GM12865 (cell line): ENCODE results near the gene GABRB1.

Experiments
- DNase-seq: peaks from one replicate; pipeline ENCODE4 v3.0.0; 2010; ENCODE audit warnings: low read depth
- H3K4me3 ChIP-seq: 2 replicates; pipeline ENCODE4 v1.5.1; 2011; ENCODE audit warnings: mild to moderate bottlenecking, low read depth, low read length, control low read depth
- TF ChIP-seq, protein P1 (sequence below): IDR thresholded peaks from 2 replicates; pipeline ENCODE4 v1.5.1; 2011; ENCODE audit warnings: low read length, control low read depth, low read depth, inconsistent platforms; ENCODE audit not compliant: insufficient read depth; ENCODE audit errors: missing control alignments

The GABRB1 gene

GRCh38 chr4:47213106-47213505 is 181.7 kb downstream of the GABRB1 start:
- no peak overlapping the region for H3K4me3 ChIP-seq
- no peak for DNase-seq
- TF ChIP-seq, protein P1, sequence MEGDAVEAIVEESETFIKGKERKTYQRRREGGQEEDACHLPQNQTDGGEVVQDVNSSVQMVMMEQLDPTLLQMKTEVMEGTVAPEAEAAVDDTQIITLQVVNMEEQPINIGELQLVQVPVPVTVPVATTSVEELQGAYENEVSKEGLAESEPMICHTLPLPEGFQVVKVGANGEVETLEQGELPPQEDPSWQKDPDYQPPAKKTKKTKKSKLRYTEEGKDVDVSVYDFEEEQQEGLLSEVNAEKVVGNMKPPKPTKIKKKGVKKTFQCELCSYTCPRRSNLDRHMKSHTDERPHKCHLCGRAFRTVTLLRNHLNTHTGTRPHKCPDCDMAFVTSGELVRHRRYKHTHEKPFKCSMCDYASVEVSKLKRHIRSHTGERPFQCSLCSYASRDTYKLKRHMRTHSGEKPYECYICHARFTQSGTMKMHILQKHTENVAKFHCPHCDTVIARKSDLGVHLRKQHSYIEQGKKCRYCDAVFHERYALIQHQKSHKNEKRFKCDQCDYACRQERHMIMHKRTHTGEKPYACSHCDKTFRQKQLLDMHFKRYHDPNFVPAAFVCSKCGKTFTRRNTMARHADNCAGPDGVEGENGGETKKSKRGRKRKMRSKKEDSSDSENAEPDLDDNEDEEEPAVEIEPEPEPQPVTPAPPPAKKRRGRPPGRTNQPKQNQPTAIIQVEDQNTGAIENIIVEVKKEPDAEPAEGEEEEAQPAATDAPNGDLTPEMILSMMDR, result no peak

DNA sequence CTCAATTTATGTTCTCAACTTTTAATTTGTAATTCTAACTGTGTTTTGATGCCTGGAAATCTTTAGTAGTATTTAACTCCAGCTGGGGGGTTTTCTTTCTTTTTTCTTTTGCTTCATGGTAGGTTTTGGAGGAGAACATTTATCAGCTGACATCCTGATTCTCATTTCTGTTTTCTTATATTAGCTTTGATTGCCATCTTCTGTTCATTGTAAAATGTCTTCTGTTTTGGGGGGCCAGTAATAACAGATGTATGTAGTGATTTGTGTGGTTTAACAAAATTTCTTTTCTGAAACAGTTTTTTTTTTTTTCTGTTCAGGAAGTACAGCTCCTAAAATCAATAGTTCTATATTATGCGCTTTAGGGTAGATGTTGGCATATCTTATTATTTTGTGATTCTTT is 182.2 kb downstream of the GABRB1 start:
- H3K4me3 ChIP-seq, result no peak overlapping the region
- DNase-seq, result no peak
- TF ChIP-seq, protein P1, result no peak

- TF ChIP-seq, protein P1, result no peak
- no peak overlapping the region for H3K4me3 ChIP-seq
- no peak for DNase-seq
Measured at GRCh38 chr4:47213971-47214370, 182.6 kb downstream of the GABRB1 start.

DNA sequence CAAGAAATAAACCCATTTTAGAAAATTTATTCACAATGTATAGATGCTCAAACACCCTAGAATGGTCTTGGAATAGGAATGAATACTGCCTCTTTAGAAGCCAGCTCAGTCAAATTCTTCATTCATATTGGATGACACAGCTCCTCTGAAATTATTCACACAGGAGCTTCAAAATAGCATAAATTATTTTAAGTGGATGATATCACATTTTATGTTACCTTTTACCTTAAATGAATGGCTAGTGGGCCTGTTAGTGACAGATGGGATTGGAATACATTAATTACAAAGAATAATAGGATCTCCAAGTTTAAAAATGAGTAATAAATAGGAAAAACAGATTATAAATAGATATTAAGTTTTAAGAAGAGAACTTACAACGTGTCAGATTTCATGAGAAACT is 184.4 kb downstream of the GABRB1 start:
- H3K4me3 ChIP-seq, result no peak overlapping the region
- no peak for DNase-seq
- TF ChIP-seq, protein P1, result no peak

GRCh38 chr4:47217291-47217690 is 185.9 kb downstream of the GABRB1 start:
- DNase-seq, result no peak
- TF ChIP-seq, protein P1, result no peak
- H3K4me3 ChIP-seq, result no peak overlapping the region

DNA sequence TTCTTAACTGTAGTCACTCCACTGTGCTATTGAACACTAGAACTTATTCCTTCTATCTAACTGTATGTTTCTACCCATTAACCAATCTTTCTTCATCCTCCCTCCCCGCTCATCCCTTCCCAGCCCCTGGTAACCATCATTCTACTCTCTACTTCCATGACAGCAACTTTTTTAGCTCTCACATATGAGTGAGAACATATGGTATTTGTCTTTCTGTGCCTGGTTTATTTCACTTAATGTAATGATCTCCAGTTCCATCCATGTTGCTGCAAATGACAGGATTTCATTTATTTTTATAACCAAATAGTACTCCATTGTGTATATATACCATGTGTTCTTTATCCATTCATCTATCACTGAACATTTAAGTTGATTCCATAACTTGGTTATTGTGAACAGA is 186.5 kb downstream of the GABRB1 start:
- no peak for DNase-seq
- H3K4me3 ChIP-seq, result no peak overlapping the region
- TF ChIP-seq, protein P1, result no peak

GRCh38 chr4:47218631-47219030 is 187.3 kb downstream of the GABRB1 start:
- TF ChIP-seq, protein P1, result no peak
- DNase-seq, result no peak
- no peak overlapping the region for H3K4me3 ChIP-seq
